ENCODE results near the gene RNPC3.
"Not testable (repeated sequence)": the region's sequence is repeated elsewhere in the genome, so short reads cannot be mapped to it uniquely, and the experiment has no call there.

The RNPC3 gene

GRCh38 chr1:103561643-103562395, 36.3 kb downstream of the RNPC3 start:
- Histone ChIP-seq H3K79me2 (ENCODE audit: low read length) (no peaks in the 10 kb centered on the region), H3K4me2 (ENCODE audit: low read length) (no peak overlapping the region), H2AFZ (ENCODE audit: low read depth, low read length) (no peak overlapping the region), H3K9ac (ENCODE audit: low read length) (no peak overlapping the region), H3K4me3 (ENCODE audit: low read length) (no peak overlapping the region), H3K36me3 (replicated peaks; ENCODE audit: low read depth, low read length) (no peaks in the 10 kb centered on the region), H3K4me1 (ENCODE audit: low read length) (peaks cover 5% of the 10 kb centered on the region; the same call in 1 of the 2 replicates), H4K20me1 (ENCODE audit: insufficient read depth, low read length) (no peaks in the 10 kb centered on the region), H3K27me3 (ENCODE audit: low read depth, low read length) (no peaks in the 10 kb centered on the region), H3K27ac (ENCODE audit: low read length) (no peak overlapping the region), H3K9me3 (ENCODE audit: insufficient read depth, low read length) (no peaks in the 10 kb centered on the region)
- TF ChIP-seq EZH2phosphoT487 (IDR thresholded peaks at IDR 0.05; ENCODE audit: low read depth) (no peak), CTCF (IDR thresholded peaks at IDR 0.05; ENCODE audit: low read depth, low read length) (no peak)

DNA sequence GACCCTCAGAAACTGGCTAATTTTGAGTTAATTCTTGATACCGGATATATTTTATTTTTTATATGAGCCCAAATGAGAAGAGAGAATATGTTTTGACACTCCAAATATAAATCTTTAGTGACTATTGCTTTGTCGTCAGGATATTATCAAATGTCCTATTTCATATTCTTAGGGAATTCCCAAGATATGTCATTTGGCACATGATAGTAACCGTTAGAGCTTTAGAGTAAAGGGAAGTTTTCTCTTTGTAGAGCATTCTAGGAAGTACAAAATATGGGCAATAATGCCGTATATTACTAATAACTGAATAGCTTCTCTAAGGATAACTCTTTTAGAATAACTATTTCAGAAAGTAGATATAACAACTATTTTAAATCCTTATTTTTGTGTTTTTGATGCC, 37.6 kb downstream of the RNPC3 start:
- no peaks in the 10 kb centered on the region for H3K36me3 ChIP-seq (replicated peaks; ENCODE audit: low read depth, low read length)
- H3K4me3 ChIP-seq (ENCODE audit: low read length) = no peak overlapping the region
- TF ChIP-seq CTCF (IDR thresholded peaks at IDR 0.05; ENCODE audit: low read depth, low read length) (no peak), EZH2phosphoT487 (IDR thresholded peaks at IDR 0.05; ENCODE audit: low read depth) (no peak)
- no peak overlapping the region for H3K9ac ChIP-seq (ENCODE audit: low read length)
- no peak overlapping the region for H3K27ac ChIP-seq (ENCODE audit: low read length)
- no peaks in the 10 kb centered on the region for H3K9me3 ChIP-seq (ENCODE audit: insufficient read depth, low read length)
- H3K4me1 ChIP-seq (ENCODE audit: low read length) = peaks cover 5% of the 10 kb centered on the region; the same call in 1 of the 2 replicates
- no peaks in the 10 kb centered on the region for H4K20me1 ChIP-seq (ENCODE audit: insufficient read depth, low read length)
- no peak overlapping the region for H2AFZ ChIP-seq (ENCODE audit: low read depth, low read length)
- H3K27me3 ChIP-seq (ENCODE audit: low read depth, low read length) = no peaks in the 10 kb centered on the region
- H3K4me2 ChIP-seq (ENCODE audit: low read length) = no peak overlapping the region
- no peaks in the 10 kb centered on the region for H3K79me2 ChIP-seq (ENCODE audit: low read length)

GRCh38 chr1:103569493-103569892, 44.0 kb downstream of the RNPC3 start:
- Histone ChIP-seq H2AFZ (ENCODE audit: low read depth, low read length) (no peak overlapping the region), H3K4me3 (ENCODE audit: low read length) (no peak overlapping the region), H3K27ac (ENCODE audit: low read length) (no peak overlapping the region), H3K9ac (ENCODE audit: low read length) (no peak overlapping the region), H3K4me2 (ENCODE audit: low read length) (no peak overlapping the region), H3K36me3 (replicated peaks; ENCODE audit: low read depth, low read length) (peaks cover 2% of the 10 kb centered on the region), H4K20me1 (ENCODE audit: insufficient read depth, low read length) (no peaks in the 10 kb centered on the region), H3K9me3 (ENCODE audit: insufficient read depth, low read length) (no peaks in the 10 kb centered on the region), H3K79me2 (ENCODE audit: low read length) (no peaks in the 10 kb centered on the region), H3K4me1 (ENCODE audit: low read length) (no peaks in the 10 kb centered on the region), H3K27me3 (ENCODE audit: low read depth, low read length) (no peaks in the 10 kb centered on the region)
- TF ChIP-seq EZH2phosphoT487 (IDR thresholded peaks at IDR 0.05; ENCODE audit: low read depth) = no peak
- no peak for TF ChIP-seq CTCF (IDR thresholded peaks at IDR 0.05; ENCODE audit: low read depth, low read length)

DNA sequence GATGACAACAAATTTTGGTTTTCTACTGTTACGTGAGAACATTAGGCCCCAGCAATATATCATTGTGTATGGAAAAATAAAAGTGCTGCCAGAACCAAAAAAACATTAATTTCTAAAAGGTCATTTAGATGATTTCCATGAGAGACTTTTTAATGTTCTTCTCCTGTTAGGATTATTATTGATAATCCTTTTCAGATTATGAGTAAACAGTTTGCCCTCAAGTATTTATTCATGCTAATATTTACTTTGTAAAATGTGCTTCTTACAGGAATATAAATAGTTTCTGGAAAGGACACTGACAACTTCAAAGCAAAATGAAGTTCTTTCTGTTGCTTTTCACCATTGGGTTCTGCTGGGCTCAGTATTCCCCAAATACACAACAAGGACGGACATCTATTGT, 45.8 kb downstream of the RNPC3 start, which contains the start of gene AMY2B:
Gene AMY2B, plus strand, starts transcription at position 301 of the 400 bp plus-strand sequence. Its CDS starts 14 bp downstream, at position 315.
- H3K79me2 ChIP-seq (ENCODE audit: low read length); H3K4me1 ChIP-seq (ENCODE audit: low read length); H3K4me2 ChIP-seq (ENCODE audit: low read length); H3K36me3 ChIP-seq (replicated peaks; ENCODE audit: low read depth, low read length); H3K27me3 ChIP-seq (ENCODE audit: low read depth, low read length); H3K9me3 ChIP-seq (ENCODE audit: insufficient read depth, low read length); H3K4me3 ChIP-seq (ENCODE audit: low read length); H2AFZ ChIP-seq (ENCODE audit: low read depth, low read length); H4K20me1 ChIP-seq (ENCODE audit: insufficient read depth, low read length); H3K9ac ChIP-seq (ENCODE audit: low read length); H3K27ac ChIP-seq (ENCODE audit: low read length): not testable (repeated sequence)
